Measurements from ENCODE around the gene KLHL40.

DNA sequence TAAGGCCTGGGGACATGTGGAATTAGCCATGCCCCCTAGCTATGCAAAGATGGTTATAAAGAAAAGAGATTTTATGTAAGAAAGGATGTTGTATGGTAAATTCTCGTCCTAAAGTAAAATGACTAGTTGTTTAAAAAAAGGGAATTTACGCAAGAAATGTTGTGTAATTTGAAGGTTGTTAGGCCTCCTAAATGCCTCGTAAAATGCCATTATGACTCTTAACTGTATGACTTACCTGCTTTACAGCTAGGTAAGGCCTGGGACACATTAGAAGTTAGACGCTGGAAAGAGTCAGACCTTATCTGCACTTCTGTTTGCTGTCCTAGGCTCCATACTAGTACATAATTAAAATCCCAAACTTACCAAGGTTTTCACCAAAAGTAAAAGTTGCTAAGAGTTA, 34.8 kb downstream of the KLHL40 start:
- TF ChIP-seq, protein P1, sequence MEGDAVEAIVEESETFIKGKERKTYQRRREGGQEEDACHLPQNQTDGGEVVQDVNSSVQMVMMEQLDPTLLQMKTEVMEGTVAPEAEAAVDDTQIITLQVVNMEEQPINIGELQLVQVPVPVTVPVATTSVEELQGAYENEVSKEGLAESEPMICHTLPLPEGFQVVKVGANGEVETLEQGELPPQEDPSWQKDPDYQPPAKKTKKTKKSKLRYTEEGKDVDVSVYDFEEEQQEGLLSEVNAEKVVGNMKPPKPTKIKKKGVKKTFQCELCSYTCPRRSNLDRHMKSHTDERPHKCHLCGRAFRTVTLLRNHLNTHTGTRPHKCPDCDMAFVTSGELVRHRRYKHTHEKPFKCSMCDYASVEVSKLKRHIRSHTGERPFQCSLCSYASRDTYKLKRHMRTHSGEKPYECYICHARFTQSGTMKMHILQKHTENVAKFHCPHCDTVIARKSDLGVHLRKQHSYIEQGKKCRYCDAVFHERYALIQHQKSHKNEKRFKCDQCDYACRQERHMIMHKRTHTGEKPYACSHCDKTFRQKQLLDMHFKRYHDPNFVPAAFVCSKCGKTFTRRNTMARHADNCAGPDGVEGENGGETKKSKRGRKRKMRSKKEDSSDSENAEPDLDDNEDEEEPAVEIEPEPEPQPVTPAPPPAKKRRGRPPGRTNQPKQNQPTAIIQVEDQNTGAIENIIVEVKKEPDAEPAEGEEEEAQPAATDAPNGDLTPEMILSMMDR (IDR thresholded peaks at IDR 0.05), result no peak
- TF ChIP-seq TCF7L2 (IDR thresholded peaks at IDR 0.05; ENCODE audit: low read depth, low read length) (no peak), POLR2AphosphoS5 (IDR thresholded peaks at IDR 0.05; ENCODE audit: low read depth, low read length) (no peak)
- TF ChIP-seq, protein P2, sequence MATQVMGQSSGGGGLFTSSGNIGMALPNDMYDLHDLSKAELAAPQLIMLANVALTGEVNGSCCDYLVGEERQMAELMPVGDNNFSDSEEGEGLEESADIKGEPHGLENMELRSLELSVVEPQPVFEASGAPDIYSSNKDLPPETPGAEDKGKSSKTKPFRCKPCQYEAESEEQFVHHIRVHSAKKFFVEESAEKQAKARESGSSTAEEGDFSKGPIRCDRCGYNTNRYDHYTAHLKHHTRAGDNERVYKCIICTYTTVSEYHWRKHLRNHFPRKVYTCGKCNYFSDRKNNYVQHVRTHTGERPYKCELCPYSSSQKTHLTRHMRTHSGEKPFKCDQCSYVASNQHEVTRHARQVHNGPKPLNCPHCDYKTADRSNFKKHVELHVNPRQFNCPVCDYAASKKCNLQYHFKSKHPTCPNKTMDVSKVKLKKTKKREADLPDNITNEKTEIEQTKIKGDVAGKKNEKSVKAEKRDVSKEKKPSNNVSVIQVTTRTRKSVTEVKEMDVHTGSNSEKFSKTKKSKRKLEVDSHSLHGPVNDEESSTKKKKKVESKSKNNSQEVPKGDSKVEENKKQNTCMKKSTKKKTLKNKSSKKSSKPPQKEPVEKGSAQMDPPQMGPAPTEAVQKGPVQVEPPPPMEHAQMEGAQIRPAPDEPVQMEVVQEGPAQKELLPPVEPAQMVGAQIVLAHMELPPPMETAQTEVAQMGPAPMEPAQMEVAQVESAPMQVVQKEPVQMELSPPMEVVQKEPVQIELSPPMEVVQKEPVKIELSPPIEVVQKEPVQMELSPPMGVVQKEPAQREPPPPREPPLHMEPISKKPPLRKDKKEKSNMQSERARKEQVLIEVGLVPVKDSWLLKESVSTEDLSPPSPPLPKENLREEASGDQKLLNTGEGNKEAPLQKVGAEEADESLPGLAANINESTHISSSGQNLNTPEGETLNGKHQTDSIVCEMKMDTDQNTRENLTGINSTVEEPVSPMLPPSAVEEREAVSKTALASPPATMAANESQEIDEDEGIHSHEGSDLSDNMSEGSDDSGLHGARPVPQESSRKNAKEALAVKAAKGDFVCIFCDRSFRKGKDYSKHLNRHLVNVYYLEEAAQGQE (IDR thresholded peaks at IDR 0.05; ENCODE audit: insufficient read depth in 1 of 2, low read depth in 2 of 2, low read length in 1 of 2), result no peak

Measured in Panc1 (cell line).